HCT116 (cell line): ENCODE measurements around the gene SHCBP1L. TPM values are rescaled to one million over a fixed set of nuclear protein-coding genes. Genes with fewer than 3 reads are reported as not detected.
"Not testable (repeated sequence)": the region's sequence is repeated elsewhere in the genome, so short reads cannot be mapped to it uniquely, and the experiment has no call there.

Experiments
- ATAC-seq: fragments of 200-7000 bp; cut with Tn5 transposase; 2 replicates; pipeline ENCODE4 v1.9.1; 2020; ENCODE audit warnings: mild to moderate bottlenecking, moderate library complexity
- BruUV-seq: library from RNA; stranded (reverse); fragments of 400-500 nt; replicated peaks from 2 replicates; lab custom pipeline; 2021; lab: Mats Ljungman, UMichigan
- CTCF ChIA-PET: fragments of 300-600 bp; sonication (Branson Sonifier 250); formaldehyde crosslinking; loops from one replicate; lab custom pipeline; 2021; ENCODE audit warnings: antibody characterized with exemption; lab: Charles Lee
- POLR2A ChIA-PET: fragments of 300-600, 350-600 bp; sonication (Branson Sonifier 250); formaldehyde crosslinking; loops from one replicate; lab custom pipeline; 2021; ENCODE audit warnings: antibody characterized with exemption; lab: Charles Lee
- RAD21 ChIA-PET, 2 experiments: fragments of 300-600 bp; sonication (Branson Sonifier 250); formaldehyde crosslinking; loops; one replicate each; lab custom pipeline; 2023; ENCODE audit warnings: low total read pairs in 2 of 2; ENCODE audit not compliant: uncharacterized antibody in 2 of 2, unreplicated experiment in 2 of 2, low non-redundant PET in 1 of 2; lab: Charles Lee
- DNase-seq: peaks from one replicate; pipeline ENCODE4 v3.0.0-alpha.2; 2010; ENCODE audit warnings: low read depth, low spot score
- H2AFZ ChIP-seq: fragments of 200-600 bp; shearing (Covaris generic), sonication (generic); 2 replicates; pipeline ENCODE4 v1.6.1; 2017; ENCODE audit warnings: low read depth, mixed run types, mixed read lengths, antibody characterized with exemption, low read length; ENCODE audit not compliant: poor library complexity, severe bottlenecking
- H3K27ac ChIP-seq: 2 replicates; pipeline ENCODE4 v1.5.1; 2012; ENCODE audit warnings: low read depth, low read length
- H3K27me3 ChIP-seq: fragments of 200-600 bp; sonication (generic); 2 replicates; pipeline ENCODE4 v1.6.1; 2016; ENCODE audit warnings: mixed run types, low read length, mixed read lengths; ENCODE audit not compliant: insufficient read depth
- H3K36me3 ChIP-seq, 2 experiments: fragments of 200-500 bp in 1 of 2; fragments of 200-600 bp in 1 of 2; sonication (Bioruptor generic) in 1 of 2; sonication (generic) in 1 of 2; 2 replicates each; pipeline versions ENCODE4 v1.5.1 to v1.6.1; 2014 to 2016; ENCODE audit warnings: low read length in 2 of 2, inconsistent platforms in 1 of 2, mixed read lengths in 1 of 2, mixed run types in 1 of 2; ENCODE audit not compliant: insufficient read depth in 2 of 2, control insufficient read depth in 1 of 2
- H3K4me1 ChIP-seq, 2 experiments: fragments of 200-600 bp in 1 of 2; sonication (generic) in 1 of 2; 2 replicates each; pipeline versions ENCODE4 v1.5.1 to v1.6.1; 2012 to 2017; ENCODE audit warnings: low read length in 2 of 2, inconsistent platforms in 1 of 2, mild to moderate bottlenecking in 1 of 2, mixed read lengths in 1 of 2, mixed run types in 1 of 2, moderate library complexity in 1 of 2; ENCODE audit not compliant: insufficient read depth in 2 of 2, control insufficient read depth in 1 of 2
- H3K4me2 ChIP-seq: fragments of 200-600 bp; sonication (generic); 2 replicates; pipeline ENCODE4 v1.6.1; 2017; ENCODE audit warnings: mixed run types, low read length, mixed read lengths
- H3K4me3 ChIP-seq, 2 experiments: fragments of 200-600 bp in 1 of 2; sonication (generic) in 1 of 2; replicated peaks in 1 of 2; 2 replicates each; pipeline ENCODE4 v1.5.1; 2011 to 2016; ENCODE audit warnings: low read length in 2 of 2, control low read depth in 1 of 2, low read depth in 1 of 2, mild to moderate bottlenecking in 1 of 2, mixed read lengths in 1 of 2, mixed run types in 1 of 2
- H3K79me2 ChIP-seq: fragments of 200-600 bp; sonication (generic); 2 replicates; pipeline ENCODE4 v1.6.1; 2017; ENCODE audit warnings: mild to moderate bottlenecking, mixed run types, low read length, moderate library complexity, mixed read lengths; ENCODE audit not compliant: insufficient read depth
- H3K9ac ChIP-seq: fragments of 200-600 bp; sonication (generic); 2 replicates; pipeline ENCODE4 v1.6.1; 2016; ENCODE audit warnings: low read length, mixed read lengths
- H3K9me2 ChIP-seq: fragments of 200-600 bp; sonication (generic), shearing (Covaris generic); 2 replicates; pipeline ENCODE4 v1.6.1; 2017; ENCODE audit warnings: mixed run types, mild to moderate bottlenecking, moderate library complexity; ENCODE audit not compliant: insufficient read depth
- H3K9me3 ChIP-seq, 2 experiments: fragments of 200-500 bp in 1 of 2; fragments of 200-600 bp in 1 of 2; sonication (Bioruptor generic) in 1 of 2; sonication (generic) in 1 of 2; 2 replicates each; pipeline ENCODE4 v1.6.1; 2014 to 2017; ENCODE audit warnings: low read length in 2 of 2, mixed read lengths in 2 of 2, inconsistent platforms in 1 of 2, low read depth in 1 of 2, mild to moderate bottlenecking in 1 of 2, mixed run types in 1 of 2, moderate library complexity in 1 of 2; ENCODE audit not compliant: control insufficient read depth in 1 of 2, insufficient read depth in 1 of 2
- H4K20me1 ChIP-seq: fragments of 200-600 bp; sonication (generic), shearing (Covaris generic); 2 replicates; pipeline ENCODE4 v1.6.1; 2017; ENCODE audit warnings: mixed run types, mild to moderate bottlenecking, moderate library complexity; ENCODE audit not compliant: insufficient read depth
- CBX3 ChIP-seq: IDR thresholded peaks from 2 replicates; pipeline ENCODE4 v1.6.1; 2012; ENCODE audit warnings: low read depth
- EZH2 ChIP-seq: fragments of 200-600 bp; sonication (generic); IDR thresholded peaks from 2 replicates; pipeline ENCODE4 v1.6.1; 2017; ENCODE audit warnings: antibody characterized with exemption, mixed run types
- POLR2A ChIP-seq: IDR thresholded peaks from 2 replicates; pipeline ENCODE4 v1.7.0; 2011; ENCODE audit warnings: borderline replicate concordance; ENCODE audit not compliant: insufficient read depth, insufficient read length; ENCODE audit errors: extremely low read depth
- POLR2AphosphoS5 ChIP-seq: IDR thresholded peaks from 2 replicates; pipeline ENCODE4 v1.6.1; 2011; ENCODE audit warnings: mild to moderate bottlenecking, low read depth, low read length, moderate library complexity
- RAD21 ChIP-seq: IDR thresholded peaks from 2 replicates; pipeline ENCODE4 v1.6.1; 2012; ENCODE audit warnings: low read depth, mild to moderate bottlenecking
- SIN3A ChIP-seq: IDR thresholded peaks from 2 replicates; pipeline ENCODE4 v1.6.1; 2012; ENCODE audit warnings: low read depth
- SP1 ChIP-seq: IDR thresholded peaks from 2 replicates; pipeline ENCODE4 v1.6.1; 2012; ENCODE audit warnings: low read depth
- intact Hi-C: fragments of 100-400 bp; cut with micrococcal nuclease; formaldehyde crosslinking; loops from 2 replicates; pipeline ENCODE4 v1.10.0; 2022
- total RNA-seq: library from RNA; stranded (reverse); gene quantifications from one replicate; pipeline ENCODE4 v1.2.1, GENCODE V29; 2021; ENCODE audit not compliant: unreplicated experiment
- TF ChIP-seq, protein P1 (sequence below): IDR thresholded peaks from 2 replicates; pipeline ENCODE4 v1.6.1; 2012; ENCODE audit warnings: low read depth
- TF ChIP-seq, protein P2 (sequence below): IDR thresholded peaks from 2 replicates; pipeline ENCODE4 v1.6.1; 2012

Gene SHCBP1L
- total RNA-seq, 1 experiment from 2014 or later = not detected

DNA sequence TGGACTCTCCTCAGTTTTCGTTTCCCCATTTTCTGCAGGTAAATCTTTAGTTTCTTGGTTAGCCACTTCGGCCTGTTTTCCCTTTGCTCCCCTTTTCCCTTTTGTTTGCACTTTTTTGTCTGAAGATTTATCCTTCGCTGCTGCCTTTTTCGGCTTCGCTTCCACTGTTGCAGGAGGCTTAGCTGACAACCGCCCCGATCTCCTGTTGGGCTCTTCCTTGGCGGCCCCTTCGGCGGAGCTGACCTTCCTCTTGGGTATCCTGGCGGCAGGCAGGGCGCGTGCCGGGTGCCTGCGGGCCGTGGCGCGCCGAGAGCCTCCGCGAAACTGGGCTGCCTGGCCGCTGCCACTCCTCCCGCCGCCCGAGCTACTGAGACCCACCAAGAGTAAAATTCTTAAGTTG is 10.8 kb downstream of the SHCBP1L start:
- ATAC-seq, H3K79me2 ChIP-seq, H3K27me3 ChIP-seq, H2AFZ ChIP-seq, H3K9me3 ChIP-seq, H3K9me2 ChIP-seq, DNase-seq, BruUV-seq, CTCF ChIA-PET, H3K4me1 ChIP-seq, H3K9ac ChIP-seq, H3K4me2 ChIP-seq, H3K36me3 ChIP-seq, RAD21 ChIA-PET, intact Hi-C loops, H3K27ac ChIP-seq, H4K20me1 ChIP-seq, H3K4me3 ChIP-seq, POLR2A ChIA-PET: not testable (repeated sequence)

DNA sequence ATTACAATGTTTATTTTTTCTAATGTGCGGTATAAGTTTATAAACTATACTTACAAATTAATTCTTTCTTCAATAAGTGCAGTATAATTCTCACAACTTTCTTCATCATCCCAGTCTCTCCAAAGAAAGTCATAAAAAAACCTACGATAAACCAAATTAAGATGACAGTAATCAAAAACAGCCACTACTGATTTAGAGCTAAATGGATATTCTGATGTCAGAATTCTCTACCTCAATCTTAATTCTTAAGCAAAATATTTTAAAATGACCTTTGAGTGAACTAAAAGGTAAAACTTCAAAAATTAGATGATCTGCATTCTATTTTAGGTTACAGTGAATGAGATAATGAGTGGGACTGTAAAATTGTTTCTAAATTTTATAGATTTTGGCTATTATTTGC is 13.6 kb downstream of the SHCBP1L start:
- CTCF ChIA-PET = no interaction called here

More for the DNA sequence above, 13.6 kb downstream of the SHCBP1L start:
- no peak for DNase-seq
- TF ChIP-seq POLR2A = no peak
- no peak for TF ChIP-seq POLR2AphosphoS5
- no peak for TF ChIP-seq EZH2
- no peak for TF ChIP-seq SP1
- TF ChIP-seq, protein P1, sequence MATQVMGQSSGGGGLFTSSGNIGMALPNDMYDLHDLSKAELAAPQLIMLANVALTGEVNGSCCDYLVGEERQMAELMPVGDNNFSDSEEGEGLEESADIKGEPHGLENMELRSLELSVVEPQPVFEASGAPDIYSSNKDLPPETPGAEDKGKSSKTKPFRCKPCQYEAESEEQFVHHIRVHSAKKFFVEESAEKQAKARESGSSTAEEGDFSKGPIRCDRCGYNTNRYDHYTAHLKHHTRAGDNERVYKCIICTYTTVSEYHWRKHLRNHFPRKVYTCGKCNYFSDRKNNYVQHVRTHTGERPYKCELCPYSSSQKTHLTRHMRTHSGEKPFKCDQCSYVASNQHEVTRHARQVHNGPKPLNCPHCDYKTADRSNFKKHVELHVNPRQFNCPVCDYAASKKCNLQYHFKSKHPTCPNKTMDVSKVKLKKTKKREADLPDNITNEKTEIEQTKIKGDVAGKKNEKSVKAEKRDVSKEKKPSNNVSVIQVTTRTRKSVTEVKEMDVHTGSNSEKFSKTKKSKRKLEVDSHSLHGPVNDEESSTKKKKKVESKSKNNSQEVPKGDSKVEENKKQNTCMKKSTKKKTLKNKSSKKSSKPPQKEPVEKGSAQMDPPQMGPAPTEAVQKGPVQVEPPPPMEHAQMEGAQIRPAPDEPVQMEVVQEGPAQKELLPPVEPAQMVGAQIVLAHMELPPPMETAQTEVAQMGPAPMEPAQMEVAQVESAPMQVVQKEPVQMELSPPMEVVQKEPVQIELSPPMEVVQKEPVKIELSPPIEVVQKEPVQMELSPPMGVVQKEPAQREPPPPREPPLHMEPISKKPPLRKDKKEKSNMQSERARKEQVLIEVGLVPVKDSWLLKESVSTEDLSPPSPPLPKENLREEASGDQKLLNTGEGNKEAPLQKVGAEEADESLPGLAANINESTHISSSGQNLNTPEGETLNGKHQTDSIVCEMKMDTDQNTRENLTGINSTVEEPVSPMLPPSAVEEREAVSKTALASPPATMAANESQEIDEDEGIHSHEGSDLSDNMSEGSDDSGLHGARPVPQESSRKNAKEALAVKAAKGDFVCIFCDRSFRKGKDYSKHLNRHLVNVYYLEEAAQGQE = no peak
- TF ChIP-seq RAD21 = no peak
- no peak for TF ChIP-seq SIN3A
- TF ChIP-seq, protein P2, sequence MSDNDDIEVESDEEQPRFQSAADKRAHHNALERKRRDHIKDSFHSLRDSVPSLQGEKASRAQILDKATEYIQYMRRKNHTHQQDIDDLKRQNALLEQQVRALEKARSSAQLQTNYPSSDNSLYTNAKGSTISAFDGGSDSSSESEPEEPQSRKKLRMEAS = no peak
- TF ChIP-seq CBX3 = no peak
- H3K4me3 ChIP-seq = no peak overlapping the region
- ChIA-PET POLR2A (no interaction called here), RAD21 (no interaction called here)
- H3K4me1 ChIP-seq = no peaks in the 10 kb centered on the region
- H3K27ac ChIP-seq = no peak overlapping the region
- H3K27me3 ChIP-seq = no peaks in the 10 kb centered on the region
- no peak overlapping the region for H2AFZ ChIP-seq
- intact Hi-C loops = no loop called here
- no peaks in the 10 kb centered on the region for H3K36me3 ChIP-seq
- no peaks in the 10 kb centered on the region for H4K20me1 ChIP-seq
- H3K9me3 ChIP-seq = 0 out of 4 replicates have a peak, but pooled peaks cover 0 to 4% of the 10 kb centered on the region in 2 experiments
- H3K9me2 ChIP-seq = no peaks in the 10 kb centered on the region
- no peak overlapping the region for H3K4me2 ChIP-seq
- H3K79me2 ChIP-seq = no peaks in the 10 kb centered on the region
- BruUV-seq = no TSS peak
- H3K9ac ChIP-seq = no peak overlapping the region
- ATAC-seq = no peak
